Measurements from ENCODE around the gene APOLD1. TPM values are rescaled to one million over a fixed set of nuclear protein-coding genes. Genes with fewer than 3 reads are reported as not detected.

The APOLD1 gene
- total RNA-seq (2022; extraction: Qiagen RNA extraction; ENCODE audit: low read depth) = 0.19 to 0.67 TPM (median 0.26 TPM) in 5 replicates

DNA sequence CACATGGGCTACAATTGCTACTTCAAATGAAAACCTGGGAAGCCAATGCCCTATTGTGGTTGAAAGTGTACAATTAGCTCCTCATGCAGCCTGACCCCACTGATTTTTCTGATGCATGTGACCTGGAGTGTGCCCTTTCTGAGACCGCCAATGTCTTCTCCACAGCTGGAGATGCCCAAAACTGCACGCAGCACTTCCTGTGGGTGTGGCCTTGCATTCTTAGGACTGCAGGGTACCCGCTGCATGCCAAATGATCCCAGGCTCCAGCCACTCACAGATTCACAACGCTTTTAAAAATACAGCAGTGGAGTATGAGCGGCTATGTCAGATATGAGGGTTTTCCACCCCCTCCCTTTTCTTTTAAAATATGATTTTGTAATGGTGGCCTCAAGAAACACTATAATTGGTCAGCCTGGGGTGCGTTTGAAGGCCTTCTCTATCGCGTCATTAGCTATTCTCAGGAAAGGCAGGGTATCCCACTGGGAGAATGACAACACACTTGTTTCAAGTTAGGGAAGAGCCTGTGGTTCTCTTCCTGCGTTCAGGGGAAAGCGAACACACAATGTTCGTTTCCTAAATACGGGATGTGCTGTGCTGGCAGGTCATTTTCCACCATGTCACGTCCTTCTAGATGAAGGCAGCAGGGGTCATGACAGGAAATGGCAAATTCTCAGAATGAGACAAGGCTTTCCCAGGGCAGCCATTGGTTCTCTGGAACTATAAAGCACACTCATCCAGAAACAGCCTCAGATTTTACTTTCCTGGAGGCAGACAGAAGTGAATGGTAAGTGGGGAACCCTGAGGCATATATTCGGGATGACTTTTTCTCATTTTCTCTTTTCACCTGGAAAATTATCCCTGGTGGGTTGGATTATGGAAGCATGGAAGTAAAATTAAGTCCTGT is at the start of gene APOLD1:
Gene APOLD1 (plus strand): TSS at position 749 of the 904 bp plus-strand sequence. CDS start 33 bp downstream, at position 782.

DNA sequence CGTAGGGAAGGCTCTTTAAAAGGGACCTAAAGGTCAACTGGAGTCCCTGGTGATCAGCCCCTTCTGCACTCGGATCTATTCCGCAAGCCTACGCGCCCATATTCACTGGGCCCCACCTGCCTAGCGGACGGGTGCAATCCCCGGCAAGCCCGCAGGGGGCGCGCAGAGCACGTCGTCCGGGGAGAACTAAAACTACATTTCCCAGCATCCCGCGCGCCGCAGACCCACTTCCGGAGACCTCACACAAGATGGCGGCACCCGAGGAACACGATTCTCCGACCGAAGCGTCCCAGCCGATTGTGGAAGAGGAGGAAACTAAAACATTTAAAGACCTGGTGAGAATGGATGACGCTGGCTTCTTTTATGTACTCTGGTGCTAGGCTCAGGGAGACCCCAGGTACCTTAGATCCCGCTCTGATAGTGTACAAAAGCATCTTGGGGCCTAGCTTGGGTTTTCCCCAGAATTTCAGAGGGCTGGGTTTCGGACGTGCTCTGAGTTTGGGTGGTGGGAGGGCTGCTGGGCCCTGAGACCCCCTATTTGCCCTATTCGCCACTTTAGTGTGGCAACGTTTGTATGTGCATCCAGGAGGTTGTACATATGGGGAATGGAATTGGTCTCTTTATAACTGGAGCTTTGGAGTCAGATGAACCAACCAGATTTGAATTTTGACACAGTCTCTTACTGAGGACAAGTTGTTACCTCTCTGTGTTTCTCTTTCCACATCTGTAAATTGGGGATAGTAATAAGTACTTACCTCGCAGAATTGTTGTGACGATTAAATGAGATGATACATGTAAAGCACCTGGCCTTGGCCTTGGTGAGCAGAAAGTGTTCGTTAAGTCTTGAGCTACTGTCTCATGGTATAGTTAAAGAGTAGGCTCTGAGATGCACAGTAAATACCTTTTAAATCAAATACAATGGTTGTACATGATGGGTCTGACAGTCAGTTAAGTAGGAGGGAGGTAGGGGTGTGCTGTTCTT is 28.0 kb downstream of the APOLD1 start, which contains the start of gene DDX47:
Gene DDX47 (plus strand): TSS at position 227 of the 982 bp plus-strand sequence. CDS start 22 bp downstream, at position 249.

Other genes with a start within 250 kb of the APOLD1 start
- 11.2 to 14.8 TPM (median 13.3 TPM) in 5 replicates for gene DUSP16, start 222.8 kb upstream of the APOLD1 start, total RNA-seq (2022; extraction: Qiagen RNA extraction; ENCODE audit: low read depth)
- 18.0 to 24.2 TPM (median 21.1 TPM) in 5 replicates for gene CREBL2, start 173.8 kb upstream of the APOLD1 start, total RNA-seq (2022; extraction: Qiagen RNA extraction; ENCODE audit: low read depth)
- 0.70 to 1.1 TPM (median 0.93 TPM) in 5 replicates for gene GPR19, start 89.5 kb upstream of the APOLD1 start, total RNA-seq (2022; extraction: Qiagen RNA extraction; ENCODE audit: low read depth)
- 17.3 to 24.1 TPM (median 20.9 TPM) in 5 replicates for gene CDKN1B, start 68.3 kb upstream of the APOLD1 start, total RNA-seq (2022; extraction: Qiagen RNA extraction; ENCODE audit: low read depth)
- gene DDX47, start 27.7 kb downstream of the APOLD1 start, total RNA-seq (2022; extraction: Qiagen RNA extraction; ENCODE audit: low read depth) = 89.0 to 108 TPM (median 98.1 TPM) in 5 replicates
- gene GPRC5A, start 105.9 kb downstream of the APOLD1 start, total RNA-seq (2022; extraction: Qiagen RNA extraction; ENCODE audit: low read depth) = 314 to 517 TPM (median 478 TPM) in 5 replicates
- not detected in 5 replicates for gene GPRC5D, start 166.5 kb downstream of the APOLD1 start, total RNA-seq (2022; extraction: Qiagen RNA extraction; ENCODE audit: low read depth)
- gene HEBP1, start 214.6 kb downstream of the APOLD1 start, total RNA-seq (2022; extraction: Qiagen RNA extraction; ENCODE audit: low read depth) = 56.0 to 61.8 TPM (median 57.3 TPM) in 5 replicates